GM12878 (cell line): ENCODE measurements around the gene PCYT1B. TPM values are rescaled to one million over a fixed set of nuclear protein-coding genes. Genes with fewer than 3 reads are reported as not detected.
A peak's percentile ranks its signal among the peaks of the same experiment; 100 is the strongest.

Experiments used
- ATF2 ChIP-seq: IDR thresholded peaks from 2 replicates; pipeline ENCODE4 v1.6.1; 2012; ENCODE audit warnings: low read length, inconsistent platforms
- ATF7 ChIP-seq: fragments of 450-650 bp; IDR thresholded peaks from 2 replicates; pipeline ENCODE4 v1.6.1; 2016; ENCODE audit warnings: low read depth, mild to moderate bottlenecking
- BCL3 ChIP-seq: IDR thresholded peaks from 2 replicates; pipeline ENCODE4 v1.6.1; 2011; ENCODE audit warnings: borderline replicate concordance, low read depth, mild to moderate bottlenecking, moderate library complexity, low read length; ENCODE audit not compliant: insufficient read depth, poor library complexity, severe bottlenecking
- BHLHE40 ChIP-seq, 2 experiments: fragments of 450-650 bp in 1 of 2; IDR thresholded peaks; 2 replicates each; pipeline ENCODE4 v1.6.1; 2011 to 2017; ENCODE audit warnings: low read depth in 2 of 2, borderline replicate concordance in 1 of 2, improper control_type of control experiment in 1 of 2, low read length in 1 of 2, mild to moderate bottlenecking in 1 of 2
- CREM ChIP-seq: IDR thresholded peaks from 2 replicates; pipeline ENCODE4 v1.6.1; 2014; ENCODE audit warnings: antibody characterized with exemption, low read depth
- DPF2 ChIP-seq: fragments of 450-650 bp; IDR thresholded peaks from 2 replicates; pipeline ENCODE4 v1.6.1; 2017; ENCODE audit warnings: mild to moderate bottlenecking
- EP300 ChIP-seq, 2 experiments: fragments of 150-350 bp in 1 of 2; IDR thresholded peaks; 2 replicates each; pipeline ENCODE4 v1.6.1; 2011 to 2012; ENCODE audit warnings: low read depth in 2 of 2, low read length in 2 of 2, borderline replicate concordance in 1 of 2, improper control_type of control experiment in 1 of 2, inconsistent platforms in 1 of 2; ENCODE audit not compliant: control insufficient read depth in 1 of 2
- IKZF1 ChIP-seq: fragments of 450-650 bp; conservative IDR thresholded peaks from 2 replicates; pipeline ENCODE4 v1.6.1; 2017; ENCODE audit warnings: antibody characterized with exemption, mild to moderate bottlenecking
- IRF4 ChIP-seq: IDR thresholded peaks from 2 replicates; pipeline ENCODE4 v1.6.1; 2011; ENCODE audit warnings: low read depth, low read length
- IRF5 ChIP-seq: fragments of 450-650 bp; IDR thresholded peaks from 2 replicates; pipeline ENCODE4 v1.6.1; 2017; ENCODE audit warnings: borderline replicate concordance
- JUND ChIP-seq: IDR thresholded peaks from 2 replicates; pipeline ENCODE4 v1.6.1; 2012; ENCODE audit warnings: low read depth, mild to moderate bottlenecking, low read length, improper control_type of control experiment, moderate library complexity
- MEF2B ChIP-seq: fragments of 450-650 bp; IDR thresholded peaks from 2 replicates; pipeline ENCODE4 v1.6.1; 2018; ENCODE audit warnings: mild to moderate bottlenecking, moderate library complexity; ENCODE audit not compliant: partially characterized antibody, poor library complexity, severe bottlenecking
- MLLT1 ChIP-seq: fragments of 450-650 bp; IDR thresholded peaks from 2 replicates; pipeline ENCODE4 v1.6.1; 2016; ENCODE audit warnings: mild to moderate bottlenecking
- NBN ChIP-seq: fragments of 450-650 bp; IDR thresholded peaks from 2 replicates; pipeline ENCODE4 v1.6.1; 2016
- NFXL1 ChIP-seq: fragments of 450-650 bp; IDR thresholded peaks from 2 replicates; pipeline ENCODE4 v1.6.1; 2017; ENCODE audit warnings: antibody characterized with exemption, mild to moderate bottlenecking, borderline replicate concordance
- NFYB ChIP-seq: IDR thresholded peaks from 2 replicates; pipeline ENCODE4 v1.6.1; 2011; ENCODE audit warnings: low read depth, mild to moderate bottlenecking, low read length, improper control_type of control experiment, moderate library complexity; ENCODE audit not compliant: insufficient read depth
- PKNOX1 ChIP-seq: fragments of 450-650 bp; IDR thresholded peaks from 2 replicates; pipeline ENCODE4 v1.6.1; 2016; ENCODE audit warnings: mild to moderate bottlenecking
- POU2F2 ChIP-seq: IDR thresholded peaks from 3 replicates; pipeline ENCODE4 v1.6.1; 2011; ENCODE audit warnings: low read depth, mild to moderate bottlenecking, low read length, borderline replicate concordance
- RELB ChIP-seq: fragments of 450-650 bp; IDR thresholded peaks from 2 replicates; pipeline ENCODE4 v1.6.1; 2017; ENCODE audit warnings: low read depth, mild to moderate bottlenecking, moderate library complexity
- STAT3 ChIP-seq: IDR thresholded peaks from 2 replicates; pipeline ENCODE4 v1.6.1; 2011; ENCODE audit warnings: low read depth, low read length, improper control_type of control experiment
- YBX1 ChIP-seq: fragments of 450-650 bp; IDR thresholded peaks from 2 replicates; pipeline ENCODE4 v1.6.1; 2016; ENCODE audit warnings: antibody characterized with exemption
- polyA plus RNA-seq, 11 experiments: library from polyadenylated mRNA; depleted of rRNA in 4 of 11; unstranded in 6 of 11; stranded (reverse) in 5 of 11; fragments of >200 nt; fragmentation: Nextera tagmentation in 4 of 11; fragmentation: Illumina TruSeq in 1 of 11; extraction: Ambion mirVana in 4 of 11; extraction: Trizol in 1 of 11; gene quantifications; 1 replicate in 1 of 11; 2 replicates in 10 of 11; pipeline versions ENCODE4 v1.2.1 to v1.2.3, GENCODE V29; 2011 to 2016; ENCODE audit warnings: inconsistent platforms in 2 of 11, missing spikeins in 2 of 11, low read depth in 1 of 11
- total RNA-seq, 4 experiments: library from RNA; depleted of rRNA in 3 of 4; stranded (reverse); fragments of >200 nt in 3 of 4; fragmentation: Illumina TruSeq in 1 of 4; extraction: Trizol in 1 of 4; gene quantifications; 2 replicates each; pipeline versions ENCODE4 v1.2.1 to v1.2.3, GENCODE V29; 2013 to 2021

PCYT1B gene
- total and polyA plus RNA-seq, 10 of the 15 experiments (the other 5 are each of a cell fraction or from before 2014, with no cell fraction given): 0.10 TPM; not detected in 9

- TF ChIP-seq NFXL1 (no peak), ATF2 (peak; percentile 69), MEF2B (peak; percentile 42), BCL3 (no peak), DPF2 (peak; percentile 83; the same call in 1 of the 2 replicates), NFYB (no peak), RELB (peak; percentile 89), BHLHE40 (IDR thresholded peaks at IDR 0.05; ENCODE audit: borderline replicate concordance in 1 of 2, low read depth in 2 of 2, low read length in 1 of 2) (peak; percentile 34 to 42; a peak in 1 of 4 replicates), IKZF1 (peak; percentile 32; the same call in 1 of the 2 replicates), IRF5 (no peak), PKNOX1 (peak; percentile 67; the same call in 1 of the 2 replicates), EP300 (IDR thresholded peaks at IDR 0.05; ENCODE audit: borderline replicate concordance in 1 of 2, control insufficient read depth in 1 of 2, low read depth in 2 of 2, low read length in 2 of 2) (peak; percentile 82 to 93; a peak in 3 of 4 replicates), MLLT1 (0 out of 2 replicates have a peak, but pooled peaks have one; percentile 51), ATF7 (peak; percentile 77; the same call in 1 of the 2 replicates), IRF4 (peak; percentile 66), POU2F2 (no peak), STAT3 (0 out of 2 replicates have a peak, but pooled peaks have one; percentile 43), CREM (peak; percentile 62; the same call in 1 of the 2 replicates), JUND (0 out of 2 replicates have a peak, but pooled peaks have one; percentile 53), NBN (0 out of 2 replicates have a peak, but pooled peaks have one; percentile 35), YBX1 (no peak)
Observed at GRCh38 chrX:24513416-24513815, 133.7 kb downstream of the PCYT1B start (continued).
